ENCODE results near the gene FAAP24. TPM values are rescaled to one million over a fixed set of nuclear protein-coding genes. Genes with fewer than 3 reads are reported as not detected.

Gene FAAP24
- total and polyA plus RNA-seq, 2 of the 13 experiments (the other 11 are each of a cell fraction or from before 2014, with no cell fraction given) = 2.3 to 6.0 TPM

DNA sequence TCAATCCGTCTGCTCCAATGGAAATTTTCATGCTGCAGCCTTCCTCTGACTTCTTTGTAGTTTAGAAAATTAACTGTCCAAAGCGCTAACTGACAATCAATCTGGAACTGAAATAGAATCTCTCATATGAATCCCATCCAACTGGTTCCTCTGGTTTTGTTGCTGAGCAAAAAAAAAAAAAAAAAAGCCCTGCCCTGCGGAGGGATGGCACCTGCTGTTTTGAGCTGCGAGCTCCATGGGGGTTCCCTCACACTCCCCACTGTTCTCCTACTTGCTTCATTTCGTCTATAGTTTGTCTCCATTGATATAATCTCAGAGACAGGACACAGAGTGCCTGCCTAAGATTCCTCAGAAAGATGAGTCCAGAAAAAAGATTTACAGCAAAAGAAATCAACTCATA, 33.4 kb downstream of the FAAP24 start:
- H4K20me1 ChIP-seq (ENCODE audit: insufficient read depth, low read length) = no peaks in the 10 kb centered on the region
- no peaks in the 10 kb centered on the region for H3K9me3 ChIP-seq (ENCODE audit: low read length)
- in situ Hi-C loops (cut with HindIII; ENCODE audit: extremely low pct_ligation_motif_present, low pct_unique_long_range_greater_than_20kb) = no loop called here
- DNase-seq (ENCODE audit: low spot score) (no peak), ATAC-seq (no peak), FAIRE-seq (no peak)
- no peaks in the 10 kb centered on the region for H3K4me1 ChIP-seq (ENCODE audit: insufficient read depth, low read length)
- H3K36me3 ChIP-seq (replicated peaks in 1 of 2; ENCODE audit: control insufficient read depth in 1 of 2, insufficient read depth in 2 of 2, low read length in 2 of 2) = peaks cover 12 to 40% of the 10 kb centered on the region in 2 experiments; a peak in 4 of 5 replicates
- no peaks in the 10 kb centered on the region for H3K79me2 ChIP-seq (ENCODE audit: insufficient read depth, low read length)
- WGBS (ENCODE audit: low lambda C conversion rate) = 95% methylated on average over 5 of the region's 5 CpGs
- no peak overlapping the region for H3K27ac ChIP-seq (ENCODE audit: extremely low read length, insufficient read depth, low read length)
- H3K4me2 ChIP-seq (ENCODE audit: low read depth, low read length) = no peak overlapping the region
- intact Hi-C loops (cut with micrococcal nuclease; ENCODE audit: unreplicated experiment) = no loop called here
- TF ChIP-seq NRL (CRISPR knock-in tag; IDR thresholded peaks at IDR 0.05; ENCODE audit: borderline replicate concordance) = no peak
- TF ChIP-seq ZNF333 (CRISPR knock-in tag; IDR thresholded peaks at IDR 0.05; ENCODE audit: borderline replicate concordance) = no peak
- no peak for TF ChIP-seq RAD51 (IDR thresholded peaks at IDR 0.05; ENCODE audit: borderline replicate concordance)
- TF ChIP-seq KAT7 (CRISPR knock-in tag; IDR thresholded peaks at IDR 0.05; ENCODE audit: borderline replicate concordance) = no peak
- TF ChIP-seq ZC3H4 (CRISPR knock-in tag; IDR thresholded peaks at IDR 0.05; ENCODE audit: borderline replicate concordance) = no peak
- TF ChIP-seq, protein P1, sequence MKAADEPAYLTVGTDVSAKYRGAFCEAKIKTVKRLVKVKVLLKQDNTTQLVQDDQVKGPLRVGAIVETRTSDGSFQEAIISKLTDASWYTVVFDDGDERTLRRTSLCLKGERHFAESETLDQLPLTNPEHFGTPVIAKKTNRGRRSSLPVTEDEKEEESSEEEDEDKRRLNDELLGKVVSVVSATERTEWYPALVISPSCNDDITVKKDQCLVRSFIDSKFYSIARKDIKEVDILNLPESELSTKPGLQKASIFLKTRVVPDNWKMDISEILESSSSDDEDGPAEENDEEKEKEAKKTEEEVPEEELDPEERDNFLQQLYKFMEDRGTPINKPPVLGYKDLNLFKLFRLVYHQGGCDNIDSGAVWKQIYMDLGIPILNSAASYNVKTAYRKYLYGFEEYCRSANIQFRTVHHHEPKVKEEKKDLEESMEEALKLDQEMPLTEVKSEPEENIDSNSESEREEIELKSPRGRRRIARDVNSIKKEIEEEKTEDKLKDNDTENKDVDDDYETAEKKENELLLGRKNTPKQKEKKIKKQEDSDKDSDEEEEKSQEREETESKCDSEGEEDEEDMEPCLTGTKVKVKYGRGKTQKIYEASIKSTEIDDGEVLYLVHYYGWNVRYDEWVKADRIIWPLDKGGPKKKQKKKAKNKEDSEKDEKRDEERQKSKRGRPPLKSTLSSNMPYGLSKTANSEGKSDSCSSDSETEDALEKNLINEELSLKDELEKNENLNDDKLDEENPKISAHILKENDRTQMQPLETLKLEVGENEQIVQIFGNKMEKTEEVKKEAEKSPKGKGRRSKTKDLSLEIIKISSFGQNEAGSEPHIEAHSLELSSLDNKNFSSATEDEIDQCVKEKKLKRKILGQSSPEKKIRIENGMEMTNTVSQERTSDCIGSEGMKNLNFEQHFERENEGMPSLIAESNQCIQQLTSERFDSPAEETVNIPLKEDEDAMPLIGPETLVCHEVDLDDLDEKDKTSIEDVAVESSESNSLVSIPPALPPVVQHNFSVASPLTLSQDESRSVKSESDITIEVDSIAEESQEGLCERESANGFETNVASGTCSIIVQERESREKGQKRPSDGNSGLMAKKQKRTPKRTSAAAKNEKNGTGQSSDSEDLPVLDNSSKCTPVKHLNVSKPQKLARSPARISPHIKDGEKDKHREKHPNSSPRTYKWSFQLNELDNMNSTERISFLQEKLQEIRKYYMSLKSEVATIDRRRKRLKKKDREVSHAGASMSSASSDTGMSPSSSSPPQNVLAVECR (CRISPR knock-in tag; IDR thresholded peaks at IDR 0.05; ENCODE audit: borderline replicate concordance) = no peak
- no peak for TF ChIP-seq RXRA (CRISPR knock-in tag; IDR thresholded peaks at IDR 0.05)
- no peak for TF ChIP-seq ZNF331 (CRISPR knock-in tag; IDR thresholded peaks at IDR 0.05)
- TF ChIP-seq HOXA5 (CRISPR knock-in tag; IDR thresholded peaks at IDR 0.05) = no peak
- TF ChIP-seq PTBP1 (IDR thresholded peaks at IDR 0.05; ENCODE audit: low read depth, low read length, poor library complexity, severe bottlenecking) = no peak
- no peak overlapping the region for H3K9ac ChIP-seq (ENCODE audit: insufficient read depth, low read depth, low read length)
- no peak overlapping the region for H2AFZ ChIP-seq (ENCODE audit: low read length)
- POLR2A ChIA-PET = no interaction called here
- CTCF ChIA-PET (ENCODE audit: low intra/inter-chr PET ratio, low total read pairs) = no interaction called here
- H3K27me3 ChIP-seq (ENCODE audit: control insufficient read depth in 1 of 2, insufficient read depth in 2 of 2, low read length in 2 of 2) = no peaks in the 10 kb centered on the region
- H3K4me3 ChIP-seq (replicated peaks in 1 of 3; ENCODE audit: insufficient read depth in 1 of 3, low read depth in 2 of 3, low read length in 3 of 3) = no peak overlapping the region
- no TSS peak for BruUV-seq (replicated peaks)

Data from HepG2 (cell line).